ENCODE data around the gene LCN6.

LCN6 gene

GRCh38 chr9:136728080-136728547 is 20.2 kb downstream of the LCN6 start:
- peak; percentile 92 for DNase-seq (ENCODE audit: low read depth)
- TF ChIP-seq, protein P1, sequence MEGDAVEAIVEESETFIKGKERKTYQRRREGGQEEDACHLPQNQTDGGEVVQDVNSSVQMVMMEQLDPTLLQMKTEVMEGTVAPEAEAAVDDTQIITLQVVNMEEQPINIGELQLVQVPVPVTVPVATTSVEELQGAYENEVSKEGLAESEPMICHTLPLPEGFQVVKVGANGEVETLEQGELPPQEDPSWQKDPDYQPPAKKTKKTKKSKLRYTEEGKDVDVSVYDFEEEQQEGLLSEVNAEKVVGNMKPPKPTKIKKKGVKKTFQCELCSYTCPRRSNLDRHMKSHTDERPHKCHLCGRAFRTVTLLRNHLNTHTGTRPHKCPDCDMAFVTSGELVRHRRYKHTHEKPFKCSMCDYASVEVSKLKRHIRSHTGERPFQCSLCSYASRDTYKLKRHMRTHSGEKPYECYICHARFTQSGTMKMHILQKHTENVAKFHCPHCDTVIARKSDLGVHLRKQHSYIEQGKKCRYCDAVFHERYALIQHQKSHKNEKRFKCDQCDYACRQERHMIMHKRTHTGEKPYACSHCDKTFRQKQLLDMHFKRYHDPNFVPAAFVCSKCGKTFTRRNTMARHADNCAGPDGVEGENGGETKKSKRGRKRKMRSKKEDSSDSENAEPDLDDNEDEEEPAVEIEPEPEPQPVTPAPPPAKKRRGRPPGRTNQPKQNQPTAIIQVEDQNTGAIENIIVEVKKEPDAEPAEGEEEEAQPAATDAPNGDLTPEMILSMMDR (conservative IDR thresholded peaks at IDR 0.05; ENCODE audit: low read depth, low read length) = peak; percentile 67

DNA sequence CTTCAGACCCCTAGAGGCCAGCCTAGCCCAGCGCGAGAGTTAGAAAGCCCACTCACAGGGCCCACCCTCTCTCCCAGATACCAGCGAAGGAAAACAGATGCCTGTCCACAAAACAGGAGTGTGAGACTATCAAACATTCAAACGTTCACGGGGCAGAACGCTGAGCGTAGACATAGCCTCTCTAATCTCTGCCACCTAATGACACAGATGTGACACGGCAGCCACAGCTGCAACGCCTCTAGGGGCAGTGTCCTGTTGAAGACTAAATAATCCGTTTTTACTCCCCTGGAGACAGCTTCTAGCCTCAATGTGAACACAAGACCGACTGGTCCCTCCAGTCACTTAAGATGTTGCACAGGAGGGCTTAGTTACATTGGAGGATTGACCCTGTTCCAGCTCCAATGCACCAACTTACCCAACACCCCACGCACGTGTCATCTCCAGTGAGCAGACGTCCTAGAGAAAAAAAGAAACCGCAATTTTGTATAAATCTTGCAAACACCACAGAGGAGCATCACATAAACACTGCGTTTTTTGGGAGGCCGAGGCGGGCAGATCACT is 21.6 kb downstream of the LCN6 start:
- TF ChIP-seq, protein P1 (conservative IDR thresholded peaks at IDR 0.05; ENCODE audit: low read depth, low read length) = peak; percentile 36
- no peak for DNase-seq (ENCODE audit: low read depth)
- peak overlapping the region; percentile 90 for H3K4me3 ChIP-seq (ENCODE audit: low read depth, low read length)

More at GRCh38 chr9:136728080-136728547, 20.2 kb downstream of the LCN6 start:
- peak overlapping the region; percentile 90 for H3K4me3 ChIP-seq (ENCODE audit: low read depth, low read length)

DNA sequence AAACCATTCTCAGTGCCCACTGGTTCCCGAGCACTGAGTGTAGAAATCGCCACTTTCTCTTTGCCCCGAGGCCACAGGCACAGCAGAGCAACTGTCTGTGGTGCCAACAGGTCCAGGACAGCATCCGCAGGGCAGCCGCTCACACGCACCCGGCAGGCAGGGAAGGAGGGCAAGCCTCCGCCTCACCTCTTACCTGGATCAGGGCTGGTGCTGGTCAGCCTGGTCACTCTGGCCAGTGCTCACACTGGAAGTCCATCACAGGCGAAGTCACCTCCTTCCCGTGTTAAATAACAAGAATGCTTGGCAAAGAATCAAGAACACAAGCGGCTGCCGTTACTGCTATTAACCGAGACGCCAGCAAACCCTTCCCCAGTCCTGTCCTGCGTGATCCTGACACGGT is 22.2 kb downstream of the LCN6 start:
- no peak for DNase-seq (ENCODE audit: low read depth)
- peak overlapping the region; percentile 90 for H3K4me3 ChIP-seq (ENCODE audit: low read depth, low read length)
- TF ChIP-seq, protein P1 (conservative IDR thresholded peaks at IDR 0.05; ENCODE audit: low read depth, low read length) = no peak

DNA sequence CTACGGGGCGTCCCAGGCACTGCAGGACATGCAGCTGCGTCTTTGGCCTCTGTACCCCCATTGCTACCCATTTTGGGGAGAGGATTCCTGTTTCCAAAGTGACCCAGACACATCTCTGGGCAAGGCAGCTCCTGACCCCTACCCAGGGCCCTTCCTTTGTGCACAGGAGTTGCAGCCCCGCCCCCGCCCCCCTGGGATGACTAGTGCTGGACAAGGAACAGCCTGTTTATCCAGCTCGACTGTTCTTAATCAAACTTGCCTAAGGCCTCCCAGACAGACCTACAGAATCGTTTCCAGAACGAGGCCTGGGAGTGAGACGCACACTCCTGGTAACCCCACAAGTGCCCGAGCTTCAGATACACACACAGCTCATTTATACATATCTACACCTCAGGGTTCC is 22.7 kb downstream of the LCN6 start:
- H3K4me3 ChIP-seq (ENCODE audit: low read depth, low read length) = peak overlapping the region; percentile 90
- TF ChIP-seq, protein P1 (conservative IDR thresholded peaks at IDR 0.05; ENCODE audit: low read depth, low read length) = no peak

DNA sequence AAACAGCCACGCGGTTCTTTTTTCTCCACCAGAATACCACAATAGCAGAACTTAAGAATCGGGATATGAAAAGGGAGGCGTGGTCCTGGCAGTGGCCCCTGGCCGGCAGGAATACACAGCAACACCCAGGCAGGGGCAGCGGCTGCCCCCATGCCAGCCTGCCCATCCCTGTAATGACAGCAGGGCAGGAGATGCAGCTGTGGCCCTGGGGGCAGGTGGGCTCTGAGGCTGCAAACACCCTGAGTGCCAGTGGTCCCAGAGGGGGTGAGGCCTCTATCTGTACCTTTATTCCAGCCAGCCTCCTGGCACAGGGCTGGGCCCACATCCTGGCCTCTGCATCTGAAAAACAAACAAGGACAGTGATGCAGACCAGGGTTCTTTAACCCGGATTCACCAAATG is 23.6 kb downstream of the LCN6 start:
- H3K4me3 ChIP-seq (ENCODE audit: low read depth, low read length) = no peak overlapping the region
- TF ChIP-seq, protein P1 (conservative IDR thresholded peaks at IDR 0.05; ENCODE audit: low read depth, low read length) = no peak
- no peak for DNase-seq (ENCODE audit: low read depth)

More for the DNA sequence above, 22.7 kb downstream of the LCN6 start:
- DNase-seq (ENCODE audit: low read depth) = peak; percentile 63

DNA sequence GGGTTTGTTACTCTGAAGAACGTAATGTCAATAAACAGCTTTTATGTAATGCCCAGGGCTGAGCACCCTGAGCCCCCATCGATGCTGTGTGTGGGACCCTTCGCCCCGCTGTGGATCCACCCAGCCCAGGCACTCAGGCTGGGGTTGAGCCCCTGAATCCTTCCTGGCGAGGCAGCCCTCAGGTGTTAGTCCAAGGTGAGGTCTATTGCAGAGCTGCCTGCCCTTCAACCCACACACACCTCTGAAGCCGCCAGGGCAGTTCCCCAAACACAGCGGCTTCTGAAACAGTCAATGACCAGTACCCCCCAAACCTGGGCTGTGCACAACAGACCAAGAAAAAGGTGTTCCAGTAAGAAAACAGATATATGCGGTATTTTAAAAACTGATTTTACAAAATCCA is 24.3 kb downstream of the LCN6 start:
- no peak for DNase-seq (ENCODE audit: low read depth)
- TF ChIP-seq, protein P1 (conservative IDR thresholded peaks at IDR 0.05; ENCODE audit: low read depth, low read length) = no peak
- H3K4me3 ChIP-seq (ENCODE audit: low read depth, low read length) = no peak overlapping the region

DNA sequence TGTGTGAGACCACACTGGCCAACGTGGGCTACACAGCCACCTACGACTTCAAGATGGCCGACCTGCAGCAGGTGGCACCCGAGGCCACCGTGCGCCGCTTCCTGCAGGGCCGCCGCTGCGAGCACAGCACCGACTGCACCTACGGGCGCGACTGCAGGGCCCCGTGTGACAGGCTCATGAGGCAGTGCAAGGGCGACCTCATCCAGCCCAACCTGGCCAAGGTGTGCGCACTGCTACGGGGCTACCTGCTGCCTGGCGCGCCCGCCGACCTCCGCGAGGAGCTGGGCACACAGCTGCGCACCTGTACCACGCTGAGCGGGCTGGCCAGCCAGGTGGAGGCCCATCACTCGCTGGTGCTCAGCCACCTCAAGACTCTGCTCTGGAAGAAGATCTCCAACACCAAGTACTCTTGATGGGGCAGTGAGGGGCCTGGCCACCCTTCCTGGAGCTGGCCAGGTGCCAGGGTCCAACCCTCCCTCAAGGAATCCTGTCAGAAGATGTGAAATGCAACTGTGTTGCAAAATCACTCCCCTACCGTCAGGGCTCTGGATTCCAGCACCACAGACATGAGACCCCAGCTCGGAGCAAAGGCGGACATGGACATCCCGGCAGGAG is 24.9 kb downstream of the LCN6 start:
- no peak for DNase-seq (ENCODE audit: low read depth)
- TF ChIP-seq, protein P1 (conservative IDR thresholded peaks at IDR 0.05; ENCODE audit: low read depth, low read length) = no peak
- no peak overlapping the region for H3K4me3 ChIP-seq (ENCODE audit: low read depth, low read length)

All from choroid plexus epithelial cell (primary cell).